T-helper 2 cell treated with Interferon-gamma antibody and Interleukin-4, amounts not matched to agents 100 ng/mL and 5 ng/mL, for 36 hours (primary cell): ENCODE results near the gene INPP5A. TPM values are rescaled to one million over a fixed set of nuclear protein-coding genes. Genes with fewer than 3 reads are reported as not detected.

Source experiments
- intact Hi-C: fragments of 100-400 bp; cut with micrococcal nuclease; formaldehyde crosslinking; loops from one replicate; pipeline ENCODE4 v1.15.1; 2023
- total RNA-seq: library from RNA; stranded (reverse); gene quantifications from 2 replicates; pipeline ENCODE4 v1.2.3, GENCODE V29; 2022

Gene INPP5A
- total RNA-seq, 1 donor from 2014 or later: 11.6 TPM

DNA sequence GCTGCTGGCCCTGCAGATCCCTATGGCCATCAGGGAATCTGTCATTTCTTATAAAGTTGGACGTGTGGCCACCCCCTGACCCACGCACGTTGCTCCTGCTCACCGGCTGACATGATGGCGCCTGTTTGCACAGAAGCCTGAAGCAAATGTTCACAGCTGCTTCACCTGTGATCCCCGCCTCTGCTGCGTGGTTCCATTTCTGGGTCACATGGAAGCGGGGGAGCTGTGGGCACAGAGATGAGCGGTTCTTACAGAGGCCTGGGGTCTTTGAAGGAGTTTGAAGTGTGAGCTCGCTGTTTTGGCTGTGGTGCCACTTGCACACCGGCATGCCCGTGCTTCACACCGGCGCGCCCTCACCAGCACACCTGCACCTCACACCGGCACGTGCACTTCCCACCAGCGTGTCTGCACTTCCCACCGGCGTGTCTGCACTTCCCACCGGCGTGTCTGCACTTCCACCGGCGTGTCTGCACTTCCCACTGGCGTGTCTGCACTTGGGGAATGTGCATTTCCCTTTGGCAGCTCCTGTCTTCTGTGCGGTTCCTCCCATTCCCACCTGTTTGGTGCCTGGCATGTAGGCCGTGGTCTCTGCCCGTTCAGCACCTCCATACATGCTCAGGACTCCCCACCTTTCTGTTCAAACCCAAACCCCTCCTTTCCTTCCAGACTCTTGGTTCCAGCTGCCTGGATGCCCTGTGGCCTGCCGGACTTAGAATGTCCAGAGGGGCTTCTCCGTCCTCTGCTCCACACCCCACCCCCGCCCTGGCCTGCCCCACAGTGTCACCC, 86.7 kb downstream of the INPP5A start:
- intact Hi-C loops: no loop called here

DNA sequence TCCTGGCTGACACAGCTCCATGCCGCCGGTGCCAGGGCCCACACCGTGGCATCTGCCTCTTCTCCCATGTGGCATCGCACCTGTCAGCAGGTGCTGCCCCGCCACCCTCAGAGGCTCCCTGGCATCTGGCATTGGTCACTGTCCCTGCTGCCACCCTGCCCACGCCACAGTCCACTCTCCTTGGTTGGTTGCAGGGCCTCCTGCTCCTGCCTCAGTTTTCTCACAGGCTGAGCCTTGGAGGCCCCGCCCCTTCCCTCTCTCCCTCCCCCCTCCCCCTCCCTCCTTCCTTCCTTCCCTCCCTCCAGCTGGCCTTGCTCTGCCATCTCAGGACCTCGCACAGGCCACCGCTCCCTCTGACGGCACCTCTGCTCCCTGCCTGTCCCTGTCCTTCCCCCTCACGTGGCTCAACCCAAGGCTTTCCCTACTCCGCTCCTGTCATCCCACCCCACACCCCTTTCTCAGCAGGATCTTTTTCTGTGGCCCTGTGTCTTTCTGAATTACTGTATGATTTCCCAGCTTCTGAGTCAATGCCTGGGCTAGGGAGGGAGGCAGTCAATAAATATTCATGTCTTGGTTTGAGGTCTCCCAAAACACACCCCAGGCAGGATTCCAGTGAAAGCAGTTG, 87.4 kb downstream of the INPP5A start:
- intact Hi-C loops: no loop called here

DNA sequence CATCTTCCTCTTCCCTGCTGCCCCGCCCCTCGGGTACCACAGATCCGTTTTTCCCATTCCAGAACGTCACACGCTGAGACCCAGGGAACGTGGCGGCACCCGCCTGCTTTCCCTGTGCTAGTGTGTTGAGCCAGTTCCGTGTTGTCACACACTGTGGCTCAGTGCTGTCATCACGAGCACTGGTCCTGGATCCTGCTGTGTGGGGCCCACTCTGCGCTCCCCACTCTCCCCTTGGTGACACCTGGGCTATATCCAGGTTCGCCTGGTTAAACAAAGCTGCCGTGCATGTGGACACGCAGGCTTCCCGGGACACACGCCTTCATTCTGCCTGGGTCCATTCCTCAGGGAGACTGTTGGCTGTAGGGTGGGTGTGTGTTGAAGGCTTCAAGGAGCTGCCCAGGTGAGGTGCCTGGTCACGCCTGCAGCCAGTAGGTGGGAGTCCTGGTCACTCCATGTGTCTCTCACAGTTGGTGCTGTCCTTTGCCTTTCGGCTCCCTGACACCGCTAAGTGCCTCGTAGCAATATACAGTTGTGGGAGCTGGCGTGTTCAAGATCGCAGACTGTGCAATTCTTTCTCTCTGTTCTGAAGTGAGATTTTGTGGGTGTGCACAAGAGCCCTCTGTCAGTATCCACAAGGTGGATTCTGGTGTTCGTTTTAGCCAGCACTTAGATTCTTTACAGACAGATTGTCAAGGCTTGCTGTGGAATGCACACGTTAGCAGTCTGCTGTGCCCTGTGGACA, 88.6 kb downstream of the INPP5A start:
- intact Hi-C loops: no loop called here

DNA sequence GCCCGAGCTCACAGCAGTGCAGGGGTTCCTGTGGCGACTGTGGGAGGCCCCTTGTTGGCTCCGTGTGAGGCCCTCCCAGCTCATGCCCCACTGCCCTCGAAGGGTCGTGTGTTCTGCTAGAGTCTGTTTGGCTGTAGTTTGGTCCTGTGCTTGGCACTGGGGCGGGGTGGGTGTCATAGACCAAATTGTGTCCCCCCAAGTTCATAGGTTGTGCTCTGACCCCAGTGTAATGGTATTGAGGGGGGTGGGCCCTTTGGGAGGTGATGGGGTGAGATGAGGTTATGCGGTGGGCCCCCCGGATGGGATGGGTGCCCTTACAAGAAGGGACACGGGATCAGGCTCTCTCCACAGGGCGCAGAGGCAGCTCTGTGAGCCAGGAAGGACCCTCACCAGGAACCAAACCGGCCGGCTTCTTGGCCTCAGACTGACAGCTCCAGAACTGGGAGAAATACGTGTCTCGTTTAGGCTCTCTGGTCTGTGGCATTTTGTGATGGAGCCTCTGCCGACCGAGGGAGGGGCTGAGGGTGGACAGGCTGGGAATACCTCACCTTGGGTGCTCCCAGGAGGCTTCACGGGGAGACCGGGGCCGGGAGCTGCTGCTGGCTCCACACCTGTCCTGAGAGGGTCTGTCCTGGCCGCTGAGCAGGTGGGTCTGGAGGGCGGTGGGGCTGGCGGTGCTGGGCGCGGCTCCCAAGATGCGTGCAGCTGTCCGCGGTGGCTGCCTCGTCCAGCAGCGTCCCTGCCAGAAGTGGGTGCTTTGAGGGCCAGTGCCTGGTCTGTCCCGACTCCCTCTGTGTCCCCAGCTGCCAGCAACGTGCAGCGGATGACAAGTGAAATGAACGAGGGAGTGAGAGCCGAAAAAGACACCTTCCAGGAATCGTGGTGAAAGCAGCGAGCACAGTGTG, 89.4 kb downstream of the INPP5A start:
- intact Hi-C loops: no loop called here

DNA sequence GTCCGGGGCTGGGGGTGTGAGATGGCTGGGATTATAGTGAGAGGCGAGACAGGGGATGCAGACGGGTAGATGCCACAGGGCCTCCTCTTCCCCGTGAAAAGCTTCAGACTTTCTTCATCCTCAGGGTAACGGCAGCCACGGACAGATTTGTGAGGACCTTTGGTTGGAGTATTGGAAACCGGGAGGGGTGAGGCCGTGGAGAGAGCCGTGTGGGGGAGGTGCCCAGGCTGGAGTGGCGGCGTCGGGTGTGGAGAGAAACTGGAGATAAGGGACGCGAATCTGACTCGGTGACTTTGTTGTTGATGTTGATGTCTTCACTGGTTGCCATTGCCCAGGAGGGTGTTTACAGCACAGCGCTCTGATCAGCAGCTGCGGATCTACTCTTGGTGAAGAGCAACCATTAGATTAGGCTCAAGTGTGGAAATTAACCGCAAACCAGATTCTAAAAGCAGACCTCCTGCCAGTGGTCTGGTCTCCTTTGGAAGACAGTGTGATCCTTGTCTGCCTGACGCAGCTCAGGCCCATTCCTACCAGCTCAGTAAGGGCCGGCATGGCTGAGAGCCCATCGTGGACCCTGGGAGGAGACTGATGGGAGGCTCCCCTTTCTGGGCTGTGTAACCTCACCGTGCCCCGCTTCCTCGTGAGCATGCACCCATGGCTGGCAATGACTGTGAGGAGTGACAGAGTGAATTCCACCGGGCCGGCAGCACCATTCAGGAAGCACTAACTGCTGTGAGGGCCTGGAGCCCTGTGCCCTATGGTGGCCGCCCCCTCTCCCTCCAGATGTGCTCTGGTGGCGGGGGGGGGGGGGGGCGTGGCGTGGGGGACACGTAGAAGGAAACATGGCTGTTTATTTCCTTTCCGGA, 90.3 kb downstream of the INPP5A start:
- intact Hi-C loops: no loop called here

DNA sequence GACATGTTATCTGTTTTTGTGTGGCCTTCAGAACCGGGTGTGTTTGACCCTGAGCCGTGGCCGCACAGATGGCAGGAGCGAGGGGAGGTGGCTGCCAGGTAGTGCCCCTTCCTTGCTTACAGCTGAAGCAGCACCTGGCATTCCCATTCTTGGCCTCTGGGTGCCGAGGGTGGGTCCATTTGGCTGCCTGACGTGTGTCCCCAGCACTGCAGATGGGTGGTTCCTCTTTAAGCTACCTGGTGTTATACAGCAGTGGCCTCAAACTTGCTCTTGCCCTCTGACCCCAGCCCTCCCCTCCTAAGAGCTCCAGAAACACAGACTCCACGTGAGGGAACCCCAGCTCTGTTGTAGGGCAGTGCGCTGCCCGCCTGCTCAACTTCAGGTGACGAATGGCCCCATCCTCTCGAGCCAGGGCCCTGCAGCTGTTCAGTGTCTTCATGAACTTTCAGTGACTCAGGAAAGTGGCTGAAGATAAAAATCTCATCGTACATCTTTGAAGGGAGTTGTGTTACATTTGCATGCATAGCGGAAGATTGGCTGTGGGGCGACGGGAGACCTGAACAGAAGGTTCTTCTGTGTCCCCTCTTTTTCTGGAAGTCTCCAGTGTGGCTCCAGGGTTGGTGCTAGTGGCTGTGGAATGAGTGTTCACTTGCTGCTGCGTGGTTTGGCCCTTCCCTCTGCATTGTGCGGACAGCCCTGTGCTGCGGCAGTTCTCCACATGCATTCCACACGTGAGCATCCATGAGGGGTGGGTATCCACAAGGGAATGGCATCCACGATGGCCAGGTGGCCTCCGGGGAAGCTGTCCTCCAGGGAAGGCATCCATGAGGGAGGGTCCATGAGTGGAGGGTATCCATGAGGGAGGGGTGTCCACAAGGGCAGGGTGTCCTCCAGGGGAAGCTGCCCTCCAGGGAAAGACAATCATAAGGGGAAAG, 91.6 kb downstream of the INPP5A start:
- intact Hi-C loops: no loop called here

DNA sequence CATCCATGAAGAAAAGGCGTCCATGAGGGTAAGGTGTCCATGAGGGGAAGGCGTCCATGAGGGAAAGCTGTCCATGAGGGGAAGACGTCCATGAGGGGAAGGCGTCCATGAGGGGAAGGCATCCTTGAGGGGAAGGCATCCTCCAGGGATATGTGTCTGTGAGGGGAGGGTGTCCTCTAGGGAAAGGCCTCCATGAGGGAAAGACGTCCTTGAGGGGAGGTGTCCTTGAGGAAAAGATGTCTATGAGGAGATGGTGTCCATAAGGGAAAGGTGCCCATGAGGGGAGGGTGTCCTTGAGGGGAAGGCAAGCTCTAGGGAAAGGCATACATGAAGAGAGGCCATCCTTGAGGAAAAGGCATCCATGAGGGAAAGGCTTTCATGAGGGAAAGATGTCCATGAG, 92.6 kb downstream of the INPP5A start:
- intact Hi-C loops: no loop called here

DNA sequence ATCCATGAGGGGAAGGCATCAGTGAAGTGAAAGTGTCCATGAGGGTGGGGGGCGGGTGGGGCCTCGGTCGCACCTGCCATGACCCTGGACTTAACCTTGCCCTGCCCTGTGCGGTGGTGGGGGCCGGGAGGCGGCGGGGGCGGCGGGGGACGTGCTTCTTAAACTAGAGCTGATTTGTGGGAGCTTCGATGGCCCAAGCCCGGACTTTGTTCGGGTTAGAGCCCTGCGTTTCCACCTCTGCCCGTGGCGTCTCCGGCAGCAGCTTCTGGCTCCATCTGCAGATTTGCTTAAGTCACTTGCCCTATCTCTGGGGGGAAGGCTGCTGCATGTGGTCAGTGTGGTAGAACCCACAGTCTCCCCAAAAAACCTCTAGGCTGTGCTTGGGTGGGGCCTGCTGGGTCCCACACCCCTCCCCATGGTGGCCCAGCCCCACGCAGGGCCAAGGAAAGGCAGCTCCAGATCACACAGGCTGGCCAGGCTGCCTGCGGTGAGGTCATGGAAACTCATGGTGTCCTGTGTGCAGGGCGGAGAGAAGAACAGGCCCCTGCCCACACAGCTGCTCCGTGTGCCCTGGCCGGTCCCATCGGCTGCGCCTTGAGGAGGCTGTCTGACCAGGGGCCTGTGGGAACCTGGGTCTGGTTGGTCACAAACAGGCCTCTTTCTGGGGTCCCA, 93.2 kb downstream of the INPP5A start:
- intact Hi-C loops: no loop called here

DNA sequence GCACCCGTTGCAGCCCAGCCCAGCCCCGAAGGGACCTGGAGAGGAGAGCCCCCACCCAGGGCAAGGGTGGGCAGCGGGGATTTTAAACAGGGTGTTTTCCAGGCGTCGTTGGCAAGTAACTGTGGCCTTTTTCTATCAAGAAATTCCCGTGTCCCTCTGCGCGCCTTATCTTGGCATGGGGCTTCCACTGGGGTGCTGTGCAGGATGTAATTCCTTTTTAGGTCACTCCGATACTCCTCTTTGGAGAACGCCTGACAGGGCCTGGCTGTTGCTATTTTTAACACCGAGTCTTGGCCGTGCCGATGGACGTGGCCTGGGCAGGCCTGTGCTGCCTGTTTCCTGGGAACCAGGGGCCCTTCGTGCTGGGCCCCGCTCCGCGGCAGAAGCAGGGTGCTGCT, 93.8 kb downstream of the INPP5A start:
- intact Hi-C loops: no loop called here

DNA sequence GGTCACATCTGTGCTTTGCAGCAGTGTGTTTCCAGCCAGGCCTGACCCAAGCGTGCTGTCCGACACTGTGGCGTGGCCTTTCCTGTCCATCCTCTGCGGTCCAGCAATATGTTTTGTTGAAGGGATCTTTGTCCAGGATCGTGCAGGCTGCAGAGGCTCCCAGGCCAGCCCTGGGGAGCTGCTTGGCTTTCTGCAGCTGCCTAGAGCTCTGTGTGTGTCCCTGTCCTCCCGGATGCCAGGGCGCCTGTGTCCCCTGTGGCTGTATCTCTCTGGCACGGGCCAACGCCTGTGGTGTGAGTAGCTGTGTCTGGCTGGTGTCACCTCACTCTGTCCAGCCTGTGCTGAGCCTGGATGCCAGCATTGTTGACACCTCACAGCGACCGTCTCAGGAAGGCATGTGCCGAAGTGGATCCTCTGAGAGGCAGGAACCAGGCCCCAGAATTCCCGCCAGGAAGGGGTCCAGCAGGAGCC, 94.5 kb downstream of the INPP5A start:
- intact Hi-C loops: no loop called here

DNA sequence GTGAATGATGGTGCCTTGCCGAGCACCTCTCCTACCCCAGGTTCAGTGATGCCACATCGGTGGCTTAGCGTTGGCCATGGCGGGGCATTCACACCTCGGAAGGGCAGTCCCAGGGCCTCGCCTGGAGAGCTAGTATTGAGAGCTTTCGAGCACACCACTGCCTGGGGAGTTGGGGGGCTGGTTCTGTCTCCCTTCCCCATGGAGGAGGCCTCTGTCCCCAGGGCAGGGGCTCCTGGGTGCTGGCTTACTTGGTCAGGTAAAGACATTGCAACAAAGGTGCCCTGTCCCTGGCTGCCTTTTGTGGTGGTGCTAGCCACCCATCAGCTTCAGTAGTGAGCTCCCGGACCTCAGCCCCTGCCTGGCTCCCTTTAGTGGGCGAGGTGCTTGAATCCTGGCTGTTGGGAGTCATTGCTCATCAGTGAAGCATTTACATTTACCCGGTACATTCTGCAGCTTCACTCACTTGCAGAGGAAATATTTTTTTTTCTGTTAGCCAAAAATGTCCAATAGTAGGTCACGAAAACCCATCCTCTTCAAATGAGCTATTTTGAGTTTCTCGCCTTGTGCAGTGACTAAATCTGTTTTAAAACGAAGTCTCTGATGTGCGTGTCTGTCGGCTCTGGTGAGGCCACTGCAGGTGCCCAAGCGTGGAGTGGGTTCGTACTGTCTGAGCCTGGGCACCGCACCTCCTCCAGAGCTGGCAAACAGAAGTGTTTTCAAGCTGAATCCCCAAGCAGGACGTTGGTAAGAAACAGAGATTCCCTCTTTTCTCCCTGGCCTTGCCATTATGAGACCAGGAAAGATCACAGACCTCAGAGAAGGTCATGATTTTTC, 95.5 kb downstream of the INPP5A start:
- intact Hi-C loops: no loop called here

DNA sequence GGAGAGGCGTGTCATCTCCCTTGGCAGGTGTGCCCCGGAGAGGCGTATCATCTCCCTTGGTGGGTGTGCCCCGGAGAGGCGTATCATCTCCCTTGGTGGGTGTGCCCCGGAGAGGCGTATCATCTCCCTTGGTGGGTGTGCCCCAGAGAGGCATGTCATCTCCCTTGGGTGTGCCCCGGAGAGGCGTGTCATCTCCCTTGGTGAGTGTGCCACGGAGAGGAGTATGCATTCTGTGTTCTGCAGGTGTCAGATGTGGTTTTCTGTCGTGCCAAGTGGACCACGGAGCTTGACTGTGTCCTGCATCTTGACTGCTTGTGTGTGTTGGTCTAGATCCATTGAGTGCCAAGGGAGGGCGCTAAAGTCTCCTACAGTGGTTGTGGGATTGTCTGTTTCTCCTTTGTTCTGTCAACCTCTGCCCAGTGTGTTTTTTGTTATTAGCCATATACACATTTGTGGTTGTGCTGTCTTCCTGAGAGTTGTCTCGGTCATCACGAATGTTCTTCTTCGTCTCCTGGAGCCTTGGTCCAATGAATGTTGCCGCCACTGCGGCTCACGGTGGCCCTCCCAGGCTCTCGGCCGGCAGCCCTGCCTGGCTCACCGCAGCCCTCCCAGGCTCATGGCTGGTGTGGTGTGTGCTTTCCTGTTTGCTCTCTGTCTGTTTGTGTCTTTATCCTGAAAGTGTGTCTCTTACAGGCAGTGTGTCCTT, 96.8 kb downstream of the INPP5A start:
- intact Hi-C loops: no loop called here

DNA sequence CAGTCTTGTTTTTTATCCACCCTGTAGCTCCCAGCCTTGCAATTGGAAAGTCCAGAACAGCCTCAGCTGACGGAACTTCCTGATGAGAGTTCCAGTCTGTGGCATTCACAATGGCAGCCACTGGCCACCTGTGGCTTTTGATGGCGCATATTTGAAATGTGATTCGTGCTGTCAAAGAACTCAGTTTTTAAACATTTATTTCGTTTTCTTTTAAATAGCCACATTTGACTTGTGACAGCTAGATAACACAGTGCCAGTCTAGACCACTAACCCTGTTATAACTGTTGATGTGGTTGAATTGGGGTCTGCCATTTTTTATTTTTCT, 97.3 kb downstream of the INPP5A start:
- intact Hi-C loops: loop anchor here (5.0 kb wide), 1 partner anchor 238 kb away; the partner anchor contains the start of gene PWWP2B

DNA sequence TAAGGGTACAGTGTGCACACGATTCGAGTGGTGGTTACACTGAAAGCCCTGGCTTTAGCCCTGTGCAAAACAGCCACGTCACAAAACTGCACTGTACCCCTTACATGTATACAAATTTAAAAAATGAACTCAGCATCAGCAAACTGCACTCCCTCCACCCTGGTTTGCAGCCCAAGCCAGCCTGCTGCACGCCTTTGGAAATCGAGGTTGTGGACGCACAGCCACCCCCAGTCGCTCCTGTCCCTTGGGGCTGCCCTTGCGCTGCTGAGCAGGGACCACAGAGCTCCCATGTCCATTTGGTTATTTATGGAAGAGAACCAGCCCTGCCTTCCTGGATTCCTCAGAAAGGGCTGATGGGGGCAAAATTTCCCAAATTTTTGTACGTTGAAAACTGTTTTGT, 98.8 kb downstream of the INPP5A start:
- intact Hi-C loops: loop anchor here (5.0 kb wide), 1 partner anchor 239 kb away; the partner anchor contains the start of gene PWWP2B

DNA sequence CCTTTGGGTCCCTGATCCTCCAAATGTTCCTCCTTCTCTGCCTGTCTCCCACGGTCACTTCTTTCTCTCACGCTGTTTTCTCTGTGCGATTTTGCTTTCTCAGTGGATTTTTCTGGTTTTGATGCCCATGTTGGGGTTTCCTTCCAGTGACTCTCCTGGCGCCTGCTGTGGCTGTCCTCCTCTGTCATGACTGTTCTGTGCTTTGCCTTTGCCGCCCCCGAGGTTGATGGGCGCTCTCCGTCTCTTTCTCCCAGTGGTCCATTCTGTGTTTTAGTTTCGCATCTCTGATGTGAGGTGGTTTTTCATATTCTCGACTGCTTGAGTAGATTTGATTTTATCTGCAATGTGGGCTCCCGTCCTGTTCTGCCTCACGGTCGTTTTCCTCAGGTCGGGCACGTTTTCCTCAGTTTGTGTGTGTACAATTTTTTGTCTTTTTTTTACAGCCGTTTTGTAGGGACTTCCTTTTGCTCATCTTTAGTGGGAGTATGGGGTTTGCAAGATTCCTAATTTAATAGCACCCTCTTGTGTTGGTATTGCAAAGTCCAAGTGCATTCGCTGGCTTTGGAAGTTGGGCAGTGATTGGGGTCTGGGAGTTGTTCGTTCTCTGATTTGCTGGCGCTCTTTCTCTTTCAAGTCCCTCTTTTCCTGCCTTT, 100.0 kb downstream of the INPP5A start:
- intact Hi-C loops: loop anchor here (5.0 kb wide), 1 partner anchor 240 kb away; the partner anchor contains the start of gene PWWP2B

DNA sequence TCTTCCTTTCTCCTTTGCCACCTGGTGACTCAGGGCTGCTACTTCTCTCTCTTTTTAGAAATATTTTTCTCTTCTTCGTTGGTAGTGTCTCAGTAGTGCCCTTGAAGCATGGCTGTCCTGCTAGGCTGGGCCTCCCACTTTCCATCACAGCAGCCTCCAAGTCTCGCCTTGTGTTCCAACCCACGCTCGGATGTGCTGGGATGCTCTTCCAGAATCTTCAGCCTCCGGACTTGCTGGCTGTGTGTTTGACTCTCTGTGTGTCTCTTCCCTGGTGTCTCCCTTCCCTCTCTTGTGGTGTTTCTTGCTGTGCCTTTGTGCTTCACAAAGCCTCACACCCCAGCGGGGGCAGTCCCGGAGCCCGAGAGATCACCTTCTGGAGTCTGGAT, 100.5 kb downstream of the INPP5A start:
- intact Hi-C loops: loop anchor here (5.0 kb wide), 1 partner anchor 241 kb away; the partner anchor contains the start of gene PWWP2B
